HCT116 (cell line): ENCODE measurements around the gene GLUD1.
"Not testable (repeated sequence)": the region's sequence is repeated elsewhere in the genome, so short reads cannot be mapped to it uniquely, and the experiment has no call there.

Experiments
- CEBPB ChIP-seq: IDR thresholded peaks from 2 replicates; pipeline ENCODE4 v1.6.1; 2012; ENCODE audit warnings: low read depth
- EGR1 ChIP-seq: IDR thresholded peaks from 2 replicates; pipeline ENCODE4 v1.6.1; 2012; ENCODE audit warnings: low read depth
- EZH2phosphoT487 ChIP-seq: fragments of 200-600 bp; IDR thresholded peaks from 2 replicates; pipeline ENCODE4 v1.6.1; 2018; ENCODE audit warnings: antibody characterized with exemption, borderline replicate concordance
- POLR2A ChIP-seq: IDR thresholded peaks from 2 replicates; pipeline ENCODE4 v1.7.0; 2011; ENCODE audit warnings: borderline replicate concordance; ENCODE audit not compliant: insufficient read depth, insufficient read length; ENCODE audit errors: extremely low read depth
- POLR2AphosphoS5 ChIP-seq: IDR thresholded peaks from 2 replicates; pipeline ENCODE4 v1.6.1; 2011; ENCODE audit warnings: mild to moderate bottlenecking, low read depth, low read length, moderate library complexity
- TCF7L2 ChIP-seq: IDR thresholded peaks from 2 replicates; pipeline ENCODE4 v1.7.0; 2011; ENCODE audit warnings: borderline replicate concordance, inconsistent platforms; ENCODE audit not compliant: insufficient read depth, insufficient read length; ENCODE audit errors: extremely low read depth
- YY1 ChIP-seq: IDR thresholded peaks from 2 replicates; pipeline ENCODE4 v1.6.1; 2011; ENCODE audit warnings: low read length, low read depth, moderate library complexity, mild to moderate bottlenecking; ENCODE audit not compliant: insufficient replicate concordance; ENCODE audit errors: extremely low read depth
- TF ChIP-seq, protein P1 (sequence below), 3 experiments: fragments of 200-600 bp in 1 of 3; sonication (generic) in 1 of 3; IDR thresholded peaks in 2 of 3; conservative IDR thresholded peaks in 1 of 3; 2 replicates each; pipeline ENCODE4 v1.5.1; 2012 to 2017; ENCODE audit warnings: low read depth in 2 of 3, low read length in 2 of 3, antibody characterized with exemption in 1 of 3, borderline replicate concordance in 1 of 3, control low read depth in 1 of 3, mild to moderate bottlenecking in 1 of 3, mixed read lengths in 1 of 3, mixed run types in 1 of 3, moderate library complexity in 1 of 3; ENCODE audit not compliant: insufficient read depth in 1 of 3
- TF ChIP-seq, protein P2 (sequence below): IDR thresholded peaks from 2 replicates; pipeline ENCODE4 v1.6.1; 2012
- TF ChIP-seq, protein P3 (sequence below): IDR thresholded peaks from 2 replicates; pipeline ENCODE4 v1.6.1; 2012
- TF ChIP-seq, protein P4 (sequence below): IDR thresholded peaks from 2 replicates; pipeline ENCODE4 v1.6.1; 2012; ENCODE audit warnings: low read depth

DNA sequence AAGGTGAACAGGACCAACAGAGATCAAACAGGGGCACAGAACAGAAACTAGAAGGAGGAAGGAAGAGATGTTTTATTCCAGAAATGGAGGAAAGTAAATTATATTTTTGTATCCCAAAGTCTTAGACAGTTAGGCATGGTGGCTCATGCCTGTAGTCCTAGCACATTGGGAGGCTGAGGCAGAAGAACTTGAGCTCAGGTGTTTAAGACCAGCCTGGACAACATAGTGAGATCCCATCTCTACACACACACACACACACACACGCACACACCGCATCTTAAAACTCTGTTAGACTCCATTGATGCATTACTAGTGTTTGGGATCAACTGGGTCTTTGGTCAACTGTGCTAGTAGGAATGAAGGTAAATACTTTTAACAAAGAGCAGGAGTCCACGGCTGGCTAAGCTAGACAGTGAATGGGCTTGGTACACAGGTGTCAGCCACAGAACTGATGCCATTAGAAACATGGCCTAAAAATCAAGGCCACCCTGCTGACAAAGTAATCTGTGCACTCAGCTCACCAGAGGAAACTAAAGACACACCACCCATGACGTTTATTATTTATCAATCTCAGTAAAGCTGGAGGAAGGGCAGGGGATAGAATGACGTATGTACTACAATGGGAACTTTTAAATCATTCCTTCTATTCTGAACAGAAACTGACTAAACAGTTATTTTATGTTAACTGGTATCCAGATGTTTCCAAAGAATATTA lies 10.9 kb downstream of the GLUD1 start:
- not testable (repeated sequence) for TF ChIP-seq POLR2A, EZH2phosphoT487, EGR1, YY1, CEBPB, POLR2AphosphoS5, TCF7L2
- TF ChIP-seq, protein P1, sequence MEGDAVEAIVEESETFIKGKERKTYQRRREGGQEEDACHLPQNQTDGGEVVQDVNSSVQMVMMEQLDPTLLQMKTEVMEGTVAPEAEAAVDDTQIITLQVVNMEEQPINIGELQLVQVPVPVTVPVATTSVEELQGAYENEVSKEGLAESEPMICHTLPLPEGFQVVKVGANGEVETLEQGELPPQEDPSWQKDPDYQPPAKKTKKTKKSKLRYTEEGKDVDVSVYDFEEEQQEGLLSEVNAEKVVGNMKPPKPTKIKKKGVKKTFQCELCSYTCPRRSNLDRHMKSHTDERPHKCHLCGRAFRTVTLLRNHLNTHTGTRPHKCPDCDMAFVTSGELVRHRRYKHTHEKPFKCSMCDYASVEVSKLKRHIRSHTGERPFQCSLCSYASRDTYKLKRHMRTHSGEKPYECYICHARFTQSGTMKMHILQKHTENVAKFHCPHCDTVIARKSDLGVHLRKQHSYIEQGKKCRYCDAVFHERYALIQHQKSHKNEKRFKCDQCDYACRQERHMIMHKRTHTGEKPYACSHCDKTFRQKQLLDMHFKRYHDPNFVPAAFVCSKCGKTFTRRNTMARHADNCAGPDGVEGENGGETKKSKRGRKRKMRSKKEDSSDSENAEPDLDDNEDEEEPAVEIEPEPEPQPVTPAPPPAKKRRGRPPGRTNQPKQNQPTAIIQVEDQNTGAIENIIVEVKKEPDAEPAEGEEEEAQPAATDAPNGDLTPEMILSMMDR (IDR thresholded peaks at IDR 0.05 in 2 of 3, conservative IDR thresholded peaks at IDR 0.05 in 1 of 3; ENCODE audit: borderline replicate concordance in 1 of 3, insufficient read depth in 1 of 3, low read depth in 2 of 3, low read length in 2 of 3) = not testable (repeated sequence)
- TF ChIP-seq, protein P2, sequence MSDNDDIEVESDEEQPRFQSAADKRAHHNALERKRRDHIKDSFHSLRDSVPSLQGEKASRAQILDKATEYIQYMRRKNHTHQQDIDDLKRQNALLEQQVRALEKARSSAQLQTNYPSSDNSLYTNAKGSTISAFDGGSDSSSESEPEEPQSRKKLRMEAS = not testable (repeated sequence)
- TF ChIP-seq, protein P3, sequence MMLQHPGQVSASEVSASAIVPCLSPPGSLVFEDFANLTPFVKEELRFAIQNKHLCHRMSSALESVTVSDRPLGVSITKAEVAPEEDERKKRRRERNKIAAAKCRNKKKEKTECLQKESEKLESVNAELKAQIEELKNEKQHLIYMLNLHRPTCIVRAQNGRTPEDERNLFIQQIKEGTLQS = not testable (repeated sequence)
- TF ChIP-seq, protein P4, sequence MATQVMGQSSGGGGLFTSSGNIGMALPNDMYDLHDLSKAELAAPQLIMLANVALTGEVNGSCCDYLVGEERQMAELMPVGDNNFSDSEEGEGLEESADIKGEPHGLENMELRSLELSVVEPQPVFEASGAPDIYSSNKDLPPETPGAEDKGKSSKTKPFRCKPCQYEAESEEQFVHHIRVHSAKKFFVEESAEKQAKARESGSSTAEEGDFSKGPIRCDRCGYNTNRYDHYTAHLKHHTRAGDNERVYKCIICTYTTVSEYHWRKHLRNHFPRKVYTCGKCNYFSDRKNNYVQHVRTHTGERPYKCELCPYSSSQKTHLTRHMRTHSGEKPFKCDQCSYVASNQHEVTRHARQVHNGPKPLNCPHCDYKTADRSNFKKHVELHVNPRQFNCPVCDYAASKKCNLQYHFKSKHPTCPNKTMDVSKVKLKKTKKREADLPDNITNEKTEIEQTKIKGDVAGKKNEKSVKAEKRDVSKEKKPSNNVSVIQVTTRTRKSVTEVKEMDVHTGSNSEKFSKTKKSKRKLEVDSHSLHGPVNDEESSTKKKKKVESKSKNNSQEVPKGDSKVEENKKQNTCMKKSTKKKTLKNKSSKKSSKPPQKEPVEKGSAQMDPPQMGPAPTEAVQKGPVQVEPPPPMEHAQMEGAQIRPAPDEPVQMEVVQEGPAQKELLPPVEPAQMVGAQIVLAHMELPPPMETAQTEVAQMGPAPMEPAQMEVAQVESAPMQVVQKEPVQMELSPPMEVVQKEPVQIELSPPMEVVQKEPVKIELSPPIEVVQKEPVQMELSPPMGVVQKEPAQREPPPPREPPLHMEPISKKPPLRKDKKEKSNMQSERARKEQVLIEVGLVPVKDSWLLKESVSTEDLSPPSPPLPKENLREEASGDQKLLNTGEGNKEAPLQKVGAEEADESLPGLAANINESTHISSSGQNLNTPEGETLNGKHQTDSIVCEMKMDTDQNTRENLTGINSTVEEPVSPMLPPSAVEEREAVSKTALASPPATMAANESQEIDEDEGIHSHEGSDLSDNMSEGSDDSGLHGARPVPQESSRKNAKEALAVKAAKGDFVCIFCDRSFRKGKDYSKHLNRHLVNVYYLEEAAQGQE = not testable (repeated sequence)
